ENCODE results near the gene INSR.

The INSR gene

GRCh38 chr19:7132054-7132453 lies 162.2 kb downstream of the INSR start:
- no peak for DNase-seq

- no peak for DNase-seq
Measured at GRCh38 chr19:7130043-7130442, 164.2 kb downstream of the INSR start.

DNA sequence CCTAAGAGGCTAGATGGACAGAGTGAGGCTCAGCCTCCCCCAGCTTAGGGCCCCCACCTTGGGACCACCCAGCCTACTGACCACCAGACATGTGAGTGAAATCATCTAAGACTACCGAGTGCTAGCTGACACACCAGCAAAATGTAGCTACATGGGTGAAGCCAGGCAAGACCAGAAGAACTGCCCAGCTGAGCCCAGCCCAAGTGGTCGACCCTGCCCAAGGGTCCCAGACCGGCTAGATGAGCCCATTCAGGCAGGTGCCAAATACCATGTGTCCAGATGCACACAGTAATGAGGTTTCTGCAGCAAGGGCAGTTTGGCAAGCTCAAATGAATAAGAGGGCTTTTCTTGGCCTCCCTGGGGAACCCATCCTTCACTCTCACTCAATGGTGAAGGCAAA lies 168.1 kb downstream of the INSR start:
- DNase-seq, result no peak

DNA sequence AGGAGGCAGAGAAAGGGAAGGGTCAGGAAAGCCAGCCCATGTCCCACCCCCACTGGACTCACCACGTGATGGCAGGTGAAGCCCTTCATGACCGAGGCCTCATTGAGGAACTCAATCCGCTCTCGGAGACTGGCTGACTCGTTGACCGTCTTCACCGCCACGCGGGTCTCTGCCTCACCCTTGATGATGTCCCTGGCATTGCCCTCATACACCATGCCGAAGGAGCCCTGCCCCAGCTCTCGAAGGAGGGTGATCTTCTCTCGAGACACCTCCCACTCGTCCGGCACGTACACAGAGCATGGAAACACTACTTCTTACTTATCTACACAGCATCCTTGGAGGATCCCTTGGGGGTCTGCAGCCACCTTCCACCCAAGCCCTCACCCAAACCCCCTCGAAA lies 169.0 kb downstream of the INSR start:
- DNase-seq, result no peak

- DNase-seq, result no peak
Measured at GRCh38 chr19:7124782-7125181, 169.4 kb downstream of the INSR start.

GRCh38 chr19:7122701-7123100 lies 171.5 kb downstream of the INSR start:
- DNase-seq, result no peak

- DNase-seq, result no peak
Measured at GRCh38 chr19:7120499-7120898, 173.7 kb downstream of the INSR start.

DNA sequence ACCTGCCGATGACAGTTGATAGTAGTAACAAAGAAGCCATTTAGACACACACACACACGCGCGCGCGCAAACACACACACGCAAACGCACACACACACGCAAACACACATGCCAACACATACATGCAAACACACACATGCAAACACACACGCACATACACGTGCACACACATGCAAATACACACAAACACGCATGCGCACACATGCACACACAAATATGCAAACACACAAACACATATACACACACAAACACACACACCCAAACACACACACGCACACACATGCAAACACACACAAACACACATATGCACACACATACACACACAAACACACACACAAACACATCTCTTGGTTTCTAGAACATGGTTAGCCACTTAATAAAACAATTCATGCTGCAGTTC lies 174.6 kb downstream of the INSR start:
- no peak for DNase-seq

- no peak for DNase-seq
Measured at GRCh38 chr19:7117248-7117647, 177.0 kb downstream of the INSR start.

DNA sequence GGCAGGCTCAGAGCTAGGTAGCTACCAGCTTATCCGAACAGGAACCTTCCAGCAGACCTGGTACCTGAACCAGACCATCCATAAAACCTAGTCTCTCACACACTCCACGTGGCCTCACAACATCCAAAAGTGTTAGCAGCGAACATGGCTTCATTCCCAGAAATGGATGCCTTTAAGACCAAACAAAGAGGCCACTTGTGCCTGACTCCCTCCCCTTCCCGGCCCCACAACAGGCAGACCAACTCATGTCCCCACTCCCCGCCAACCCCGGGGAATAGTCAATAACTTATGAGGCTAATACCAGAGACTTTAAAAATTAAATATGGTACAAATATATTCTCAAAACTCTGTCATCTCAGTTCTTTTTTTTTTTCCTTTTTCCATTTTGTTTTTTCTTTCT lies 178.5 kb downstream of the INSR start:
- DNase-seq, result no peak

DNA sequence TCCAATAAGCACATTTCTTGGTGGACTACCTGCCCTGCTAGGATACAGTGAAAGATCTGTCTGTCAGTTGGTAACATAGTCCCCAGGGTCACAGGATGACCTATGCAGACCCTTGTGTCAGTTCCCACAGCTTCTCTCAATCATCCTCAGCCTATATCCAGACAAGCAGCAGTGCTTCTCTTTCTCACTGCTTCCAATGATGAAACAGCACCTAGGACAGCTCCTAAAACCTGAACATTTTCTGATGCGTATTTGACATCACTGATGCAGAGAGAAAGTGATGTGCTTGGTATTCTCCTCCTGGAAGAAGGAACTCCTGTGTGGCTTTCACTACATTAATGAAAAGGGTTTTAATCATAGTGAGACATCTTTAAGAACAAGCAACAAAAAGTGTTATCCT lies 181.0 kb downstream of the INSR start:
- DNase-seq, result no peak

DNA sequence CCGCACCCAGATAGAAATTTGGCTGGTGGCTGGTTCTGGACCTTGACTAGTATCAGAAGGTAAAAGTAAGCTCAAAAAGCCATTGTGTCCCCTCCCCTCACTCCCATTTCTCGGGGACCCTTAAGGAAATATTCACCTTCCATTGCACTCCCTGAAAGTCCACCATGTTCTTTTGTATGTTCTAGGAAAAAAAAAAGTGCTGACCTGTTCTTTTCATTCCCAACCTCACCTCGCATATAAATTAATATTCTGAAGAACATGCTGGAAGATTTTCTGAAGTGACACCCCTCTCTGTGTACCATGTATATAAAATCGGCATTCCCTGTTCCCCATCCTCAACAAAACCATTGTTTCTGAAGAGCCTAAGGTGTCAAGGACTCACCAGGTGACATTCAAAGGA lies 181.5 kb downstream of the INSR start:
- DNase-seq, result no peak

DNA sequence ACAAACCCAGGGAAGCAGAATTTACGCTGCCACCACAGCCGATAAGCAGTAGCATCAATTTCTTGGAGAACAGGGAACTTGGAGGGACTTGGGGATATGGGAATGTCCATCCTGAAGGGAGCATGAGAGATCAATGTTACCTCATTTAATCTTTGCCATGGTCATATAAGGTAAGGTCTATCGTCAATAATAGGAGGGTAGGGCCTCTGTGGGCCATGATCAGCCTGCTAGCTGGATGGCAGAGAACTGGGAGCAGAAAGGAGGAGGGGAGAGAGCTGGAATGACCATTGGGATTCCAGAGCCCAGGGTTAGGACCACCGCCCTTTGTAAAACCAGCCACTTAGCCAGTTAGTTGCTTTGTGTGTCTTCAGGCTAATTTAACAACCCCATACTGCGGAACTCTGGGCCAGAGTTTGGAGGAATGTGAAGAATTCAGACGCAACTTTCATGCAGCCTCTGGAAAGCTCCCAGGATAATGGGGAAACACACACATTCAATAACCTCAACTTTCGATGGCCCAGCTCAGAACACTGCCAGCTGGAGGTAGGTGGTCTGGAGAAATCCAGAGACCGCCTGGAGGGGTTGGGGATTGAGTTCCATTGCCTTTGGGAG lies 184.4 kb downstream of the INSR start:
- no peak for DNase-seq

DNA sequence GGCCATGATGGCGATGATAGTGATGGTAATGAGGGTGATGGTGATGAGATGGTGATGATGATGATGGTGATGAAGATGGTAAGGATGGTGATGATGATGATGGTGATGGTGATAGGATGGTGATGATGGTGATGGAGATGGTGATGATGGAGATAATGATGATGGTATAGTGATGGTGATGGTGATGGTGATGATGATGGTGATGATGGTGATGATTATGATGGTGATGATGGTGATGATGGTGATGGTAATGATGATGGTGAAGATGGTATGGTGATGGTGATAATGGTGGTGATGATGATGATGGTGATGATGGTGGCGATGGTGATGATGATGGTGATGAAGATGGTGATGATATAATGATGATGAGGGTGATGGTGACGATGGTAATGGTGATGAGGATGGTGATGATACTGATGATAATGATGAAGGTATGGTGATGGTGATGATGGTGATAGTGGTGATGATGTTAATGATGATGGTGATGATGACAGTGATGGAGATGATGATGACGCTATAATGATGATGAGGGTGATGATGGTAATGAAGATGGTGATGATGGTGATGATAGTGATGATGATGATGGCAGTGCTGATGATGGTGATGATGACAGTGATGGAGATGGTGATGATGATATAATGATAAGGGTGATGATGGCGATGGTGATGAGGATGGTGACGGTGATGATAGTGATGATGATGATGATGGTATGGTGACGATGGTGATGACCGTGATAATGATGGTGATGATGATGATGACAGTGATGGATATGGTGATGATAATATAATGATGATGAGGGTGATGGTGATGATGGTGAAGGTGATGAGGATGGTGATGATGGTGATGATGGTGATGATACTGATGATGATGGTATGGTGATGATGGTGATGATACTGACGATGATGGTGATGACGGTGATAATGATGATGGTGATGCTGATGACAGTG lies 187.2 kb downstream of the INSR start:
- DNase-seq, result no peak

- peak; percentile 19 to 49 for DNase-seq
Measured at GRCh38 chr19:7104747-7105447, 189.3 kb downstream of the INSR start.

- no peak for DNase-seq
Measured at GRCh38 chr19:7101498-7102253, 192.5 kb downstream of the INSR start.

- DNase-seq, result no peak
Measured at GRCh38 chr19:7099597-7099921, 194.7 kb downstream of the INSR start.

- DNase-seq, result peak; percentile 88 to 95
Measured at GRCh38 chr19:7098701-7099596, 195.3 kb downstream of the INSR start.

GRCh38 chr19:7098096-7098495 lies 196.1 kb downstream of the INSR start:
- no peak for DNase-seq

- no peak for DNase-seq
Measured at GRCh38 chr19:7088999-7089398, 205.2 kb downstream of the INSR start.

GRCh38 chr19:7083076-7083956 lies 210.9 kb downstream of the INSR start:
- no peak for DNase-seq
